Caco-2 (cell line): ENCODE measurements around the gene HSDL2. TPM values are rescaled to one million over a fixed set of nuclear protein-coding genes. Genes with fewer than 3 reads are reported as not detected.

Source experiments
- BruUV-seq: library from RNA; stranded (reverse); fragments of 400-500 nt; replicated peaks from 2 replicates; lab custom pipeline; 2021; lab: Mats Ljungman, UMichigan
- CTCF ChIA-PET: fragments of 300-600 bp; sonication (Branson Sonifier 250); formaldehyde crosslinking; loops from one replicate; lab custom pipeline; 2022; ENCODE audit warnings: antibody characterized with exemption; lab: Charles Lee
- POLR2A ChIA-PET: fragments of 300-600 bp; sonication (Branson Sonifier 250); formaldehyde crosslinking; loops from one replicate; lab custom pipeline; 2022; ENCODE audit warnings: antibody characterized with exemption; lab: Charles Lee
- DNase-seq, 2 experiments: peaks; one replicate each; pipeline versions ENCODE4 v3.0.0 to v3.0.0-alpha.2; 2020 to 2022
- H3K27me3 ChIP-seq: replicated peaks from 2 replicates; pipeline ENCODE4 v1.6.0; 2011; ENCODE audit warnings: low read length; ENCODE audit not compliant: control insufficient read depth, insufficient read depth
- H3K36me3 ChIP-seq: 2 replicates; pipeline ENCODE4 v1.5.1; 2011; ENCODE audit warnings: low read length; ENCODE audit not compliant: control insufficient read depth, insufficient read depth
- H3K4me1 ChIP-seq: fragments of 250-450 bp; sonication (Bioruptor Pico); 2 replicates; pipeline ENCODE4 v1.5.1; 2020; ENCODE audit warnings: mild to moderate bottlenecking
- H3K4me3 ChIP-seq: 2 replicates; pipeline ENCODE4 v1.5.1; 2011; ENCODE audit warnings: low read depth, mild to moderate bottlenecking, control low read depth, low read length
- H3K9me3 ChIP-seq: fragments of 250-450 bp; sonication (Bioruptor Pico); 2 replicates; pipeline ENCODE4 v1.5.1; 2020; ENCODE audit warnings: mild to moderate bottlenecking, moderate library complexity
- H3K27ac Mint-ChIP-seq: one replicate; pipeline ENCODE4 v1.8.0; 2022; ENCODE audit warnings: mixed read lengths; ENCODE audit not compliant: unreplicated experiment
- H3K27me3 Mint-ChIP-seq: one replicate; pipeline ENCODE4 v1.8.0; 2022; ENCODE audit warnings: mixed read lengths; ENCODE audit not compliant: insufficient read depth, unreplicated experiment
- H3K36me3 Mint-ChIP-seq: one replicate; pipeline ENCODE4 v1.8.0; 2022; ENCODE audit warnings: mild to moderate bottlenecking, mixed read lengths; ENCODE audit not compliant: insufficient read depth, unreplicated experiment
- H3K4me1 Mint-ChIP-seq: one replicate; pipeline ENCODE4 v1.8.0; 2022; ENCODE audit warnings: low read depth, mixed read lengths; ENCODE audit not compliant: unreplicated experiment
- H3K4me3 Mint-ChIP-seq: one replicate; pipeline ENCODE4 v1.8.0; 2022; ENCODE audit warnings: mild to moderate bottlenecking, moderate library complexity, mixed read lengths; ENCODE audit not compliant: unreplicated experiment
- H3K9me3 Mint-ChIP-seq: one replicate; pipeline ENCODE4 v1.8.0; 2022; ENCODE audit warnings: mixed read lengths; ENCODE audit not compliant: unreplicated experiment
- CTCF ChIP-seq, 2 experiments: fragments of 200-600 bp in 1 of 2; IDR thresholded peaks; 1 replicate in 1 of 2; 2 replicates in 1 of 2; pipeline versions ENCODE4 v1.5.1 to v1.8.0; 2011 to 2022; ENCODE audit warnings: antibody characterized with exemption in 1 of 2, control low read depth in 1 of 2, inconsistent platforms in 1 of 2, low read depth in 1 of 2, low read length in 1 of 2, mild to moderate bottlenecking in 1 of 2, moderate library complexity in 1 of 2; ENCODE audit not compliant: insufficient read depth in 1 of 2, severe bottlenecking in 1 of 2, unreplicated experiment in 1 of 2
- intact Hi-C: fragments of 100-400 bp; cut with micrococcal nuclease; formaldehyde crosslinking; loops from one replicate; pipeline ENCODE4 v1.10.0; 2022; ENCODE audit not compliant: unreplicated experiment
- total RNA-seq: library from RNA; stranded (reverse); gene quantifications from 2 replicates; pipeline ENCODE4 v1.2.3, GENCODE V29; 2022

HSDL2 gene
- total RNA-seq, 1 experiment from 2014 or later = 134 TPM

DNA sequence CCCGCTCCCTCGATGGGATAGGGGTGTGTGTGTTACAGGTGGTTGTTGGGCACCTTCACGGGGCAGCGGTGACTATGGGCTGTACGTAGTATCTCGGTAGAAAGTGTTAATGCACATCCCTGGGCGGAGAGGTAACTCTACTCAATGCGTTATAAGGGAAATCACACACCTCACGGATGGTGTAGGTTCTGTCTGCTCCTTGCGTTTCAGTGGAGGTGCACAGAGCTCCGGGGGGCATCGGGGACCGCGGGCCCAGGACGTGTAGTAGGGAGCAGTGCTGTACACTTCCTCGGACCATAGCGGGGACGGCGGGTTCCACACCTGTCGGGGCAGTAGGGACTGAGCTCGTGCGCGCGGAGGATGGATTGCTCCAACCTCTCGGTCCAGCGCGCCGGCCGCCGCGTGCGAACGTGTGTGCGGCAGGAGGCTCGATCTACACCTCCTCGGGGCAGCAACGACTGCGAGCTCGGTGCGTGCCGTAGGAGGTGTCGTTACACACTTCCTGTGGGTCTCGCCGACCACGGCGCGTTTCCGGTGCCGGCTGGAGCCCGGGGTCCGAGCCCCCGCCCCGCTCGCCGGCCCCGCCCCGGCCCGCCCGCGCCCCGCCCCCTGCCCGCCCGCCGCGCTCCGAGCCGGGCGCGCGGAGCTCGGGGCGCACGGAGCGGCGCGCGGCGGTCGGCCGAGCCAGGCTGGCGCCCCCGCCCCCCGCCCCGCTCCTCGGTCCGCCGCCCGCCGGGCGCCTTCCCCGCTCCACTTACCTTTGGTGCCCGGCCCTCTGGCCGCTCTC is 106.5 kb downstream of the HSDL2 start, which contains the start of gene KIAA1958:
Gene KIAA1958, plus strand, starts transcription at position 607 of the 787 bp plus-strand sequence. CDS start 87,254 bp downstream, outside the sequence.
- intact Hi-C loops = loop anchor here (2.0 to 5.0 kb wide), 2 partner anchors 181 to 224 kb away; no protein-coding TSS in a partner anchor
- BruUV-seq = no TSS peak
- peak within 1 kb of the TSS; percentile 99 for H3K4me3 Mint-ChIP-seq
- Histone ChIP-seq H3K9me3 (no peaks in the 10 kb centered on the region), H3K36me3 (no peaks in the 10 kb centered on the region), H3K27me3 (no peaks in the 10 kb centered on the region), H3K4me3 (peak within 1 kb of the TSS; percentile 66), H3K4me1 (peaks cover 25% of the 10 kb centered on the region)
- peak within 1 kb of the TSS; percentile 98 for H3K27ac Mint-ChIP-seq
- H3K27me3 Mint-ChIP-seq = no peaks in the 10 kb centered on the region
- TF ChIP-seq CTCF (IDR thresholded peaks at IDR 0.05; ENCODE audit: insufficient read depth in 1 of 2, low read depth in 1 of 2, low read length in 1 of 2, severe bottlenecking in 1 of 2, unreplicated experiment in 1 of 2) = no peak
- H3K4me1 Mint-ChIP-seq = peaks cover 33% of the 10 kb centered on the region
- no peaks in the 10 kb centered on the region for H3K9me3 Mint-ChIP-seq
- DNase-seq = peak; percentile 88 to 93
- ChIA-PET POLR2A (interaction anchor here (0.7 kb wide), 1 partner anchor 231 kb away, joined by 4 read pairs; the partner anchor contains the start of gene INIP), CTCF (interaction anchor here (0.6 kb wide), 2 partner anchors 24 to 391 kb away, joined by 3 read pairs; no protein-coding TSS in a partner anchor)
- H3K36me3 Mint-ChIP-seq = peaks cover 19% of the 10 kb centered on the region

DNA sequence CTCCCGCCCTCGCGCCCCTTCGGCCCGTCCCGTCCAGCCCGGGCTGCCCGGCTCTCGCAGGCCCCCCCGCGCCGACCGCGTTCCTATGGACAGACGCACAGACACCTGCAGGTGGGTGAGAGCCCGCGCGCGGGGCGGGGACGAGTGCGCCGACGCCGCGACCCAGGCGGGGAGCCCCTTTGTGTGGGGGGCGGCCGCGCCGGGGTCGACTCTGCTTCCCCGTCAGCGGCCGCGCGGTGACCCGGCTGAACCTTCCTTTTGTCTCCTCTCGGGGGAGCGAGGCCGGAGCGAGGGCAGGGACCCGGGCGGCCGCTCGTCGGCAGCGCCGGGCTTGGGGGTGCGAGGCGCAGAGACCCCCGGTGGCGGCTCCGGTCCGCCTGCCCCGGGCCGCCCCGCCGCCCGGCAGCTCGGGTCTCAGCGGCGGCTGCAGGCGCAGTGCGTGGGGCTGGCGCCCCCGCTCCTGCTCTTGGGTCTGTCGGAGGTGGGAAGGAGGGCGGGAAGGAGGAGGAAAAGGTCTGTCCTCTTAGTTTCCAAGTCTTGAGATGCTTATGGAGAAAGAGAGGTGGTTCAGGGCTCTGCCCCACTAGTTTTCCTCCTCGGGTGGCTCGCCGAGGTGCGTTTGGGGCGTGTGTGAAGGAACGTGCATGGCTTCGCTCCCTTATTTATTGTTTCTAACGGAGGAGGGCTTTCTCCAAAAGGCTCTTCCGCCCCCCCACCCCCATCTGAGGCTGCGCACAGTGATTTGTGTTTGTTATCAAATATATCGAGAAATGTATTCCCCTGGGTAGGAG is 107.3 kb downstream of the HSDL2 start:
- H3K9me3 ChIP-seq = 0 out of 2 replicates have a peak, but pooled peaks cover 3% of the 10 kb centered on the region
- peak; percentile 64 to 78 for DNase-seq
- H3K27ac Mint-ChIP-seq = peak overlapping the region; percentile 56
- no peaks in the 10 kb centered on the region for H3K27me3 Mint-ChIP-seq
- no peaks in the 10 kb centered on the region for H3K36me3 ChIP-seq
- intact Hi-C loops = loop anchor here (2.0 to 5.0 kb wide), 2 partner anchors 180 to 224 kb away; no protein-coding TSS in a partner anchor
- CTCF ChIA-PET = no interaction called here
- peaks cover 33% of the 10 kb centered on the region for H3K4me1 Mint-ChIP-seq
- H3K4me3 ChIP-seq = peak overlapping the region; percentile 64
- H3K4me1 ChIP-seq = peaks cover 25% of the 10 kb centered on the region
- H3K4me3 Mint-ChIP-seq = peak overlapping the region; percentile 99
- no TSS peak for BruUV-seq
- no peak for TF ChIP-seq CTCF (IDR thresholded peaks at IDR 0.05; ENCODE audit: insufficient read depth in 1 of 2, low read depth in 1 of 2, low read length in 1 of 2, severe bottlenecking in 1 of 2, unreplicated experiment in 1 of 2)
- H3K36me3 Mint-ChIP-seq = peaks cover 21% of the 10 kb centered on the region
- peaks cover 3% of the 10 kb centered on the region for H3K9me3 Mint-ChIP-seq
- POLR2A ChIA-PET = interaction anchor here (0.7 kb wide), 1 partner anchor 231 kb away, joined by 4 read pairs; the partner anchor contains the start of gene INIP
- H3K27me3 ChIP-seq = no peaks in the 10 kb centered on the region
